GM23338 (cell line): Measurements from ENCODE around the gene NAA80. TPM values are rescaled to one million over a fixed set of nuclear protein-coding genes. Genes with fewer than 3 reads are reported as not detected.

Experiments used
- ATAC-seq: fragments of 200-7000 bp; cut with Tn5 transposase; 3 replicates; pipeline ENCODE4 v1.9.1; 2020
- DNase-seq: peaks from one replicate; pipeline ENCODE4 v3.0.0-alpha.2; 2015; ENCODE audit warnings: low spot score
- H2AFZ ChIP-seq: fragments of 200-600 bp; sonication (generic); 2 replicates; pipeline ENCODE4 v1.8.0; 2016; ENCODE audit warnings: antibody characterized with exemption, mild to moderate bottlenecking, moderate library complexity
- H3F3A ChIP-seq: fragments of 200-600 bp; sonication (generic); replicated peaks from 2 replicates; pipeline ENCODE4 v1.8.0; 2017; ENCODE audit warnings: antibody characterized with exemption, mixed run types, low read depth
- H3K27ac ChIP-seq: fragments of 200-600 bp; sonication (generic); 2 replicates; pipeline ENCODE4 v1.6.1; 2016; ENCODE audit warnings: low read depth
- H3K27me3 ChIP-seq: fragments of 200-600 bp; sonication (generic); 2 replicates; pipeline ENCODE4 v1.8.0; 2016; ENCODE audit warnings: mild to moderate bottlenecking, mixed run types, moderate library complexity; ENCODE audit not compliant: insufficient read depth
- H3K36me3 ChIP-seq: fragments of 200-600 bp; sonication (generic); 2 replicates; pipeline ENCODE4 v1.8.0; 2016; ENCODE audit warnings: mild to moderate bottlenecking; ENCODE audit not compliant: insufficient read depth
- H3K4me1 ChIP-seq: fragments of 200-600 bp; sonication (generic); 2 replicates; pipeline ENCODE4 v1.8.0; 2016; ENCODE audit warnings: mild to moderate bottlenecking, moderate library complexity; ENCODE audit not compliant: insufficient read depth
- H3K4me2 ChIP-seq: fragments of 200-600 bp; sonication (generic); 2 replicates; pipeline ENCODE4 v1.7.1; 2017; ENCODE audit warnings: mixed run types
- H3K4me3 ChIP-seq: fragments of 200-600 bp; sonication (generic); 2 replicates; pipeline ENCODE4 v1.6.1; 2016; ENCODE audit warnings: mixed run types
- H3K79me2 ChIP-seq: fragments of 200-600 bp; sonication (generic); replicated peaks from 2 replicates; pipeline ENCODE4 v1.8.0; 2017; ENCODE audit warnings: mild to moderate bottlenecking; ENCODE audit not compliant: insufficient read depth
- H3K9me2 ChIP-seq: fragments of 200-600 bp; sonication (generic); 2 replicates; pipeline ENCODE4 v1.8.0; 2017; ENCODE audit not compliant: insufficient read depth
- H4K20me1 ChIP-seq: fragments of 200-600 bp; sonication (generic); replicated peaks from 2 replicates; pipeline ENCODE4 v1.8.0; 2017; ENCODE audit warnings: mild to moderate bottlenecking; ENCODE audit not compliant: insufficient read depth
- H3K27ac Mint-ChIP-seq: 2 replicates; pipeline ENCODE4 v1.8.0; 2020; ENCODE audit warnings: inconsistent platforms, mild to moderate bottlenecking, moderate library complexity, mixed read lengths
- H3K27me3 Mint-ChIP-seq: 3 replicates; pipeline ENCODE4 v1.8.0; 2022; ENCODE audit warnings: low read depth, mild to moderate bottlenecking, moderate library complexity, mixed read lengths, inconsistent platforms; ENCODE audit not compliant: insufficient read depth, poor library complexity
- H3K36me3 Mint-ChIP-seq: 3 replicates; pipeline ENCODE4 v1.8.0; 2021; ENCODE audit warnings: low read depth, mild to moderate bottlenecking, inconsistent platforms, moderate library complexity, mixed read lengths
- H3K4me1 Mint-ChIP-seq: 3 replicates; pipeline ENCODE4 v1.8.0; 2020; ENCODE audit warnings: mild to moderate bottlenecking, inconsistent platforms, mixed read lengths
- H3K4me3 Mint-ChIP-seq: 3 replicates; pipeline ENCODE4 v1.8.0; 2021; ENCODE audit warnings: moderate library complexity, mild to moderate bottlenecking, inconsistent platforms, mixed read lengths
- H3K9me3 Mint-ChIP-seq: 3 replicates; pipeline ENCODE4 v1.8.0; 2020; ENCODE audit warnings: moderate library complexity, mild to moderate bottlenecking, inconsistent platforms, mixed read lengths
- JUNB ChIP-seq: IDR thresholded peaks from one replicate; pipeline ENCODE4 v1.6.1; 2016; ENCODE audit warnings: antibody characterized with exemption; ENCODE audit not compliant: unreplicated experiment
- polyA plus RNA-seq: library from polyadenylated mRNA; unstranded; fragments of >200 nt; fragmentation: Nextera tagmentation; extraction: Ambion mirVana; gene quantifications from 2 replicates; pipeline ENCODE4 v1.2.1, GENCODE V29; 2016
- total RNA-seq: library from RNA; depleted of rRNA; stranded (reverse); fragments of >200 nt; shearing (Covaris generic); gene quantifications from 2 replicates; pipeline ENCODE4 v1.2.3, GENCODE V29; 2014
- TF ChIP-seq, protein P1 (sequence below): IDR thresholded peaks from one replicate; pipeline ENCODE4 v1.6.1; 2018; ENCODE audit warnings: antibody characterized with exemption; ENCODE audit not compliant: unreplicated experiment
- TF ChIP-seq, protein P2 (sequence below): fragments of 250-450 bp; sonication (Bioruptor Pico); IDR thresholded peaks from 2 replicates; pipeline ENCODE4 v1.5.0; 2020; ENCODE audit warnings: mild to moderate bottlenecking, moderate library complexity

NAA80 gene
- total and polyA plus RNA-seq, 2 experiments from 2014 or later: 12.1 to 16.7 TPM

DNA sequence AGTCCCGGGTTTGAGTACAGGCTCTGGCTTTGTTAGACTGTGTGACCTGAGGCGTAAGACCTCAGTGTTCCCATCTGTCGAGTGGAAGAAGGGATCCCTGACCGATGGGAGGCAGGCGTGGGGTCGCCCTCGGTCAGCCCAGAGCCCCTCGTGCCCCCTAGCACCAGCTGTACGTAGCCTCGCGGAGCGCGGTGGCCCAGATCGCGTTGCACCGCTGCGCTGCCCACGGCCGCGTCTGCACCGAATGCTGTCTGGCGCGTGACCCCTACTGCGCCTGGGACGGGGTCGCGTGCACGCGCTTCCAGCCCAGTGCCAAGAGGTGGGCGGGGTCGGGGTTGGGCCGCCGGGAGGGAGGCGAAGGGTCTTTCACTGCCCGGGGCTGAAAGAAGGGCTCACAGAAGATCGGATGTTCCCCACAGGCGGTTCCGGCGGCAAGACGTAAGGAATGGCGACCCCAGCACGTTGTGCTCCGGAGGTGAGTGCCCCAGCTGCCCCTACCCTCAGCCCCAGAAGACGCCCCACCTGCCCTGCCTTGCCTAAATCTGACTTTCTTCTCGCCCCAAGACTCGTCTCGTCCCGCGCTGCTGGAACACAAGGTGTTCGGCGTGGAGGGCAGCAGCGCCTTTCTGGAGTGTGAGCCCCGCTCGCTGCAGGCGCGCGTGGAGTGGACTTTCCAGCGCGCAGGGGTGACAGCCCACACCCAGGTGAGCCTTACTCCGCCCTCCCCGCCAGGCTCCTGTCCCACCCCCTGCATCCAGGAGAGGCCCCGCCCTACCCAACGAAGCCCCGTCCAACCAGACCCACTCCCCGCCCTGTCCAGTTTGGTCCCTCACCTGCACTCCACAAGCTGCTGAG, 23.8 kb downstream of the NAA80 start:
- H3K36me3 ChIP-seq: no peaks in the 10 kb centered on the region
- TF ChIP-seq, protein P1, sequence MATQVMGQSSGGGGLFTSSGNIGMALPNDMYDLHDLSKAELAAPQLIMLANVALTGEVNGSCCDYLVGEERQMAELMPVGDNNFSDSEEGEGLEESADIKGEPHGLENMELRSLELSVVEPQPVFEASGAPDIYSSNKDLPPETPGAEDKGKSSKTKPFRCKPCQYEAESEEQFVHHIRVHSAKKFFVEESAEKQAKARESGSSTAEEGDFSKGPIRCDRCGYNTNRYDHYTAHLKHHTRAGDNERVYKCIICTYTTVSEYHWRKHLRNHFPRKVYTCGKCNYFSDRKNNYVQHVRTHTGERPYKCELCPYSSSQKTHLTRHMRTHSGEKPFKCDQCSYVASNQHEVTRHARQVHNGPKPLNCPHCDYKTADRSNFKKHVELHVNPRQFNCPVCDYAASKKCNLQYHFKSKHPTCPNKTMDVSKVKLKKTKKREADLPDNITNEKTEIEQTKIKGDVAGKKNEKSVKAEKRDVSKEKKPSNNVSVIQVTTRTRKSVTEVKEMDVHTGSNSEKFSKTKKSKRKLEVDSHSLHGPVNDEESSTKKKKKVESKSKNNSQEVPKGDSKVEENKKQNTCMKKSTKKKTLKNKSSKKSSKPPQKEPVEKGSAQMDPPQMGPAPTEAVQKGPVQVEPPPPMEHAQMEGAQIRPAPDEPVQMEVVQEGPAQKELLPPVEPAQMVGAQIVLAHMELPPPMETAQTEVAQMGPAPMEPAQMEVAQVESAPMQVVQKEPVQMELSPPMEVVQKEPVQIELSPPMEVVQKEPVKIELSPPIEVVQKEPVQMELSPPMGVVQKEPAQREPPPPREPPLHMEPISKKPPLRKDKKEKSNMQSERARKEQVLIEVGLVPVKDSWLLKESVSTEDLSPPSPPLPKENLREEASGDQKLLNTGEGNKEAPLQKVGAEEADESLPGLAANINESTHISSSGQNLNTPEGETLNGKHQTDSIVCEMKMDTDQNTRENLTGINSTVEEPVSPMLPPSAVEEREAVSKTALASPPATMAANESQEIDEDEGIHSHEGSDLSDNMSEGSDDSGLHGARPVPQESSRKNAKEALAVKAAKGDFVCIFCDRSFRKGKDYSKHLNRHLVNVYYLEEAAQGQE: no peak
- TF ChIP-seq JUNB: no peak
- TF ChIP-seq, protein P2, sequence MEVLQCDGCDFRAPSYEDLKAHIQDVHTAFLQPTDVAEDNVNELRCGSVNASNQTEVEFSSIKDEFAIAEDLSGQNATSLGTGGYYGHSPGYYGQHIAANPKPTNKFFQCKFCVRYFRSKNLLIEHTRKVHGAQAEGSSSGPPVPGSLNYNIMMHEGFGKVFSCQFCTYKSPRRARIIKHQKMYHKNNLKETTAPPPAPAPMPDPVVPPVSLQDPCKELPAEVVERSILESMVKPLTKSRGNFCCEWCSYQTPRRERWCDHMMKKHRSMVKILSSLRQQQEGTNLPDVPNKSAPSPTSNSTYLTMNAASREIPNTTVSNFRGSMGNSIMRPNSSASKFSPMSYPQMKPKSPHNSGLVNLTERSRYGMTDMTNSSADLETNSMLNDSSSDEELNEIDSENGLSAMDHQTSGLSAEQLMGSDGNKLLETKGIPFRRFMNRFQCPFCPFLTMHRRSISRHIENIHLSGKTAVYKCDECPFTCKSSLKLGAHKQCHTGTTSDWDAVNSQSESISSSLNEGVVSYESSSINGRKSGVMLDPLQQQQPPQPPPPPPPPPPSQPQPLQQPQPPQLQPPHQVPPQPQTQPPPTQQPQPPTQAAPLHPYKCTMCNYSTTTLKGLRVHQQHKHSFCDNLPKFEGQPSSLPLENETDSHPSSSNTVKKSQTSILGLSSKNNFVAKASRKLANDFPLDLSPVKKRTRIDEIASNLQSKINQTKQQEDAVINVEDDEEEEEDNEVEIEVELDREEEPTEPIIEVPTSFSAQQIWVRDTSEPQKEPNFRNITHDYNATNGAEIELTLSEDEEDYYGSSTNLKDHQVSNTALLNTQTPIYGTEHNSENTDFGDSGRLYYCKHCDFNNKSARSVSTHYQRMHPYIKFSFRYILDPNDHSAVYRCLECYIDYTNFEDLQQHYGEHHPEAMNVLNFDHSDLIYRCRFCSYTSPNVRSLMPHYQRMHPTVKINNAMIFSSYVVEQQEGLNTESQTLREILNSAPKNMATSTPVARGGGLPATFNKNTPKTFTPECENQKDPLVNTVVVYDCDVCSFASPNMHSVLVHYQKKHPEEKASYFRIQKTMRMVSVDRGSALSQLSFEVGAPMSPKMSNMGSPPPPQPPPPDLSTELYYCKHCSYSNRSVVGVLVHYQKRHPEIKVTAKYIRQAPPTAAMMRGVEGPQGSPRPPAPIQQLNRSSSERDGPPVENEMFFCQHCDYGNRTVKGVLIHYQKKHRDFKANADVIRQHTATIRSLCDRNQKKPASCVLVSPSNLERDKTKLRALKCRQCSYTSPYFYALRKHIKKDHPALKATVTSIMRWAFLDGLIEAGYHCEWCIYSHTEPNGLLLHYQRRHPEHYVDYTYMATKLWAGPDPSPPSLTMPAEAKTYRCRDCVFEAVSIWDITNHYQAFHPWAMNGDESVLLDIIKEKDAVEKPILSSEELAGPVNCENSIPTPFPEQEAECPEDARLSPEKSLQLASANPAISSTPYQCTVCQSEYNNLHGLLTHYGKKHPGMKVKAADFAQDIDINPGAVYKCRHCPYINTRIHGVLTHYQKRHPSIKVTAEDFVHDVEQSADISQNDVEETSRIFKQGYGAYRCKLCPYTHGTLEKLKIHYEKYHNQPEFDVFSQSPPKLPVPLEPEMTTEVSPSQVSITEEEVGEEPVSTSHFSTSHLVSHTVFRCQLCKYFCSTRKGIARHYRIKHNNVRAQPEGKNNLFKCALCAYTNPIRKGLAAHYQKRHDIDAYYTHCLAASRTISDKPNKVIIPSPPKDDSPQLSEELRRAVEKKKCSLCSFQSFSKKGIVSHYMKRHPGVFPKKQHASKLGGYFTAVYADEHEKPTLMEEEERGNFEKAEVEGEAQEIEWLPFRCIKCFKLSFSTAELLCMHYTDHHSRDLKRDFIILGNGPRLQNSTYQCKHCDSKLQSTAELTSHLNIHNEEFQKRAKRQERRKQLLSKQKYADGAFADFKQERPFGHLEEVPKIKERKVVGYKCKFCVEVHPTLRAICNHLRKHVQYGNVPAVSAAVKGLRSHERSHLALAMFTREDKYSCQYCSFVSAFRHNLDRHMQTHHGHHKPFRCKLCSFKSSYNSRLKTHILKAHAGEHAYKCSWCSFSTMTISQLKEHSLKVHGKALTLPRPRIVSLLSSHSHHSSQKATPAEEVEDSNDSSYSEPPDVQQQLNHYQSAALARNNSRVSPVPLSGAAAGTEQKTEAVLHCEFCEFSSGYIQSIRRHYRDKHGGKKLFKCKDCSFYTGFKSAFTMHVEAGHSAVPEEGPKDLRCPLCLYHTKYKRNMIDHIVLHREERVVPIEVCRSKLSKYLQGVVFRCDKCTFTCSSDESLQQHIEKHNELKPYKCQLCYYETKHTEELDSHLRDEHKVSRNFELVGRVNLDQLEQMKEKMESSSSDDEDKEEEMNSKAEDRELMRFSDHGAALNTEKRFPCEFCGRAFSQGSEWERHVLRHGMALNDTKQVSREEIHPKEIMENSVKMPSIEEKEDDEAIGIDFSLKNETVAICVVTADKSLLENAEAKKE (CRISPR knock-in tag): no peak
- peaks cover 3% of the 10 kb centered on the region; the same call in 1 of the 2 replicates for H3K4me1 ChIP-seq
- peaks cover 57% of the 10 kb centered on the region for H3K27me3 ChIP-seq
- peaks cover 30% of the 10 kb centered on the region for H3K4me1 Mint-ChIP-seq
- no peaks in the 10 kb centered on the region for H3K79me2 ChIP-seq
- H3K4me2 ChIP-seq: peak overlapping the region; percentile 86
- H3K27me3 Mint-ChIP-seq: peaks cover 49% of the 10 kb centered on the region
- DNase-seq: peak; percentile 78
- H2AFZ ChIP-seq: peak overlapping the region; percentile 80
- peak overlapping the region; percentile 78 for H3K4me3 Mint-ChIP-seq
- no peaks in the 10 kb centered on the region for H4K20me1 ChIP-seq
- H3K4me3 ChIP-seq: peak overlapping the region; percentile 63
- no peaks in the 10 kb centered on the region for H3K36me3 Mint-ChIP-seq
- H3K27ac Mint-ChIP-seq: no peak overlapping the region
- H3F3A ChIP-seq: peaks cover 10% of the 10 kb centered on the region; the same call in 1 of the 2 replicates
- H3K9me3 Mint-ChIP-seq: no peaks in the 10 kb centered on the region
- peak; percentile 18 for ATAC-seq
- no peaks in the 10 kb centered on the region for H3K9me2 ChIP-seq
- H3K27ac ChIP-seq: no peak overlapping the region
